GM18517 (cell line): ENCODE measurements around the gene NUP214.
"Not testable (repeated sequence)": the region's sequence is repeated elsewhere in the genome, so short reads cannot be mapped to it uniquely, and the experiment has no call there.

Source experiments
- ATAC-seq: cut with Tn5 transposase; IDR thresholded peaks from one replicate; pipeline ENCODE4 v1.9.1; 2021; ENCODE audit warnings: mild to moderate bottlenecking, moderate library complexity; ENCODE audit not compliant: unreplicated experiment

NUP214 gene

DNA sequence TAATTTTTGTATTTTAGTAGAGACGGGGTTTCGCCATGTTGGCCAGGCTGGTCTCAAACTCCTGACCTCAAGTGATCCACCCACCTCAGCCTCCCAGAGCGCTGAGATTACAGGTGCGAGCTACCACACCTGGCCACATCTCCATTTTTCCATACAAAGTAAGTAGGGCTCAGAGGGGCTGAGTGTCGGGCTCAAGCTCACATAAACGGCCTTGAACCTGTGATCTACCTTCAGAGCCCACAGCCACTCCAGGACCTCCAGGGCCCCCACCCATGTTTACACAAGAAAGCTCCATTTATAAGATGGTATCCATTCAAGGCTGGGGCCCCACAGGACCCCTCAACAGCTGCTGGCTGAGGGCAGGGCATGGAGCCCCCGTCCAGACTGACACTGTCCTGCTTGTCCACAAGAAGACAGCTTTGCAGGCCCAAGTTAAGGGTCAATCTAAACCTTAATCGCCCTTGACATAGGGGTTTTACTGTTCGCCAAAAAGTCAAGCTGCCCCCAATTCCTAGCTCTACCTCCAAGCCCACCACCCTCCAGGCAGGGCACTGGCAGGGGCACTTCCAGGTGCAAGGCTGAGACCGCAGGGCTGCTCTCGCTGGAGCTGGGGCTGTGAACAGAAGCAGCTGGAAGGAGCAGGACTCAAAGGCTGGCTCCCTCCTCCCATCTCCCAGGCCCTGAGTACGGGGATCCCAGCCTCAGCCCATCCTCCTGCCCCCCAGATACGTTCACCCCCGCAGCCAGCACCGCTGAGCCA, 132.1 kb downstream of the NUP214 start:
- no peak for ATAC-seq

DNA sequence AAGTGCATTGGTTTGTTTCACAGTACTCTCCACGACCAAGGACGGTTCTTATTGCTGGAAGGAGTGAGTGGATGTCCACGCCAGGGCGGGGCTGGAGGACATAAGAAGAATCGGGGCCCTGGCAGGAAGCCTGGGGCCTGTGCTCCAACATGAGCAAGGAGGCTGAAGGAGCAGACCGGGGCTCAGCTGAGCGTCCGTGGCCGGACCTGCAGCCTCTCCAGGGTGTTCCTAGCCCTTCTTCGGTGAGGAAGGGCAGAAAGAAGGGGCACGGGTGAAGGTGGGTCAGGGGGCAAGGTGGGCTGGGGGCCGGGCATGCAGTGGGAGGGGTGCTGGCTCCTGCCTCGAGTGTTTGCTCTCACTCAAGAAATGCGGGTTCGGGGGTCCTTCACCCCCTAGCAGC, 132.8 kb downstream of the NUP214 start:
- ATAC-seq, result no peak

DNA sequence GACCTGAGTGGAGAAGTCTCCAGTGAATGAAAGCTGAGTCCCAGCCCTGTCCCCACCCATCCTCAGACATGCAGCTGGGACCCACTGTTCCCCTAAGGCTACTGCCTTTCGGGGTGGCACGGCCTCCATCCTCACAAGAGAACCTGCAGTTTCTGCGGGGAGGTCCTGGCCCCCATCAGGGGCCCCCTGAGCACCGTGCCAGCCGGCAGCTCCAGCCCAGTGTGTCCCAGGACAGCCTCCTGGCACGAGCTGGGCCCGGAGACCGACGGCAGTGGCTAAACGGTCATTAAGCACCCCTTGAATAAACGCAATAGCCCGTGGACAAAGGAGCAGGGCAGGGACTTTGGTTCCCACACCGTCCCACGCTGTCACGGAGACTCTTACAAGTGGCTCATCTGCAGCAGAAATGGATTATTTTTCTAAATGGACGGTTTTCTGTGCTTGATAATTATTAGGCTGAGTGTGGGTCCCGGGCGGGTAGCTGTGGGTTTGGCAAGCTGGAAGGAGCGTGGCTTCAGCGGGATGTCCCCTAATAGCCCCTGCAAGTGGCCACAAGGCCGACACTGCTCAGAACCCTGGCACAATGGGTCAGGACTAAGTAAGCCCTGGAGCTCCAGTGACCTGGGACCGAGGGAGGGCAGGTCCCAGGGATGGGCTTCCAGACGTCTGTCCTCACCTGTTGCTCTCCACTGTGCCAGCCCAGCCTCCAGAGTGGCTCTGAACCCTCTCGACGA, 133.5 kb downstream of the NUP214 start:
- ATAC-seq, result no peak

DNA sequence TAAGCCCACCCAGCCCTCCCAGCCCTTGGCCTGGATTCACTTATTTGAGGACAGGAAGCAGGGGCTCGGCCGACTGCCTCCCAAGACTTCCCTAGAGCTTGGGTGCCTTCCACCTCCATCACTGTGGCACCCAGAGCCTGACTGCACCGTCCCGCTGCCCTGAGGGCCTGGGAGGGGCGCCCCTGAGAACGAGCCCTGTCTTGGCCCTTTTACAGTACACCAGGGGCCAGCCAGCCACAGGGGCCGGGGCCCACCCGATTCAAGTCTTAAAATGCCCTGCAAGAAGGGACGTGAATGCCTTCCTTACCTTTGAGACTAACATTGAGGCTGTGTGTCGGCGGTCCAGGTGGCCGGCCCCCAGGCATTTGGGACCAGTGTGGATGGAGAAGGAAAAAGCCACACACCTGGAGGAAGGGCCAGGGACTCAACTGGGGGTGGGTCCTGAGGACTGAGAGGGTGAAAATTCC, 134.1 kb downstream of the NUP214 start:
- no peak for ATAC-seq

DNA sequence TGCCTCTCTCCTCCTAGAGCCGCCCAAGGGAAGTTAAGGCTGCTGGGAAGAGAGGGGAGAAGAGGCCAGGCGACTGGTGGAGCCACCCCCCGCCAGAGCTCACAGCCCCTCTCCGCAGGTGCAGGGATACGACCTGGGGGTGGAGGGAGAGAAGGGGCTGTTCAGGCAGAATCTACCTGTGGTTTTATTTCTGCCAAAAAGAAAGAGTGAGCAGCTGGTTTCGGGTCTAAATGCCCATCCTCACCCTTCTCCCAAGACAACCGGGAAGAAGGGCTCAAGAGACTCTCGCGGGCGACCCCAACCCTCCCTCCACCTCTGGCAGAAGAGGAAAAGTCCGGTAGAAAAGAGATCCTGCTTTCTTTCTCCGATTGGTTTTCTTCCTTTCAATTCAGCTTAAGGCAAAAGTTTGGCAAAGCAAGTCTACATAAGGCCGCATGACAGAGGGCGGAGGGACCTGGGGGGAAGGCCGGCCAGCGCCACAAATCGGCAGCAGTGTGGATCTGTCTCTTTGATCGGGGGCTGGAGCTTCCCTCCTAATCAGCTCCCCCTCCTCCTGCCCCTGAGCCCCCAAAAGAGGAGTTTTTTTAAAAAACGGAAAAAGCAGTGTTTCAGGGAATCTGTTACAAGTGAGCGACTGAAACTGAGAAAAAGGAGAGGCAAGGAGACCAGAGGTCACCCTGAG, 134.7 kb downstream of the NUP214 start:
- no peak for ATAC-seq

DNA sequence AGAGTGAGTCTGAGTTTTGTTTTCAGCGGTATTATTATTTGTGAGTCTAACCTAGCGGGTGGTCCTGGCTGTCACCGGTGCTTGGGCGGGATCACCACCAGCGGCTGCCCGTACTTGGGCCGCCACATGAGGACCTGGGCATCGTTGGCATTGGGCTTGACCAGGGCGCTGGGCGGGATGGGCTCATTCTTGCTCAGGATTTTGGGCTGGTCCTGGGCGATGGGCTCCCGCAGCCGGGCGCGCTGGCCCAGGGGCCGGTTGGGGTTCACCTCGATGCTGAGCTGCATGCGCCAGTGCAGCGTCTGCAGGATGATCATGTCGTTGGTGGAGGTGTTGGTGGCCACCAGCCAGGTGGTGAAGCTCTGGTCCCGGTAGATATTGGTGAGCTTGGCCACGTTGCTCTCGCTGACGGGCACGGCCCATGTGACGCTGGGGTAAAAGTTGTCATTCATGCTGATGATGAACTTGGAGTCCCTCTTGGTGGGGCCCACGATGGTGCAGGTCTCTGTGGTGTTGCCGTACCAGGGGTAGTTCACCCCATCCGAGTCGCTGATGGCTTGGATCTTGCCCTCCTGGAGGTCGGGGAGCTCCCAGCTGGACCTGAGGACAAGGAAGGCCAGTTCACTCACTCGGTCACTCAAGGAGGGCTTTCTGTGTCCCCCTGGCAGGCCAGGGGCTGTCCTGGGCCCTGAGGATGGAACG, 135.5 kb downstream of the NUP214 start:
- no peak for ATAC-seq

DNA sequence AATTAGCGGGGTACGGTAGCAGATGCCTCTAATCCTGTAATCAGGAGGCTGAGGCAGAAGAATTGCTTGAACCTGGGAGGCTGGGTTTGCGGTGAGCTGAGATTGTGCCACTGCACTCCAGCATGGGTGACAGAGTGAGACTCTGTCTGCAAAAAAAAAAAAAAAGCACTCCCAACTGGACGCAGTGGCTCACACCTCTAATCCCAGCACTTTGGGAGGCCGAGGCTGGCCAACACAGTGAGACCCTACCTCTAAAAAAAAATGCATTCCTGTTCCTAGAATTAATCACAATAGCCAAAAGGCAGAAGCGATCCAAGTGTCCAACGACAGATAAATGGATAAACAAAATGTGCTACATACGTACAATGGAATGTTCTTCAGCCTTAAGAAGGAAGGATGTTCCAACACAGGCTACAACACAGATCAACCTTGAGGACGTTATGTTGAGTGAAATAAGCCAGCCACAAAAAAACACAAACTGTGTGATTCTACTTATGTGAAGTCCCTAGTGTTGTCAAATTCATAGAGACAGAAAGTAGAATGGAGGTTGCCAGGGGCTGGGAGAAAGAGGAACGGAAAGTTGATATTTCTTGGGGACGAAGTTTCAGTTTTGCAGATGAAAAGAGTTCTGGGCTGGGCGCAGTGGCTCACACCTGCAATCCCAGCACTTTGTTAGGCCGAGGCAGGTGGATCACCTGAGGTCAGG, 137.1 kb downstream of the NUP214 start:
- ATAC-seq, result no peak

DNA sequence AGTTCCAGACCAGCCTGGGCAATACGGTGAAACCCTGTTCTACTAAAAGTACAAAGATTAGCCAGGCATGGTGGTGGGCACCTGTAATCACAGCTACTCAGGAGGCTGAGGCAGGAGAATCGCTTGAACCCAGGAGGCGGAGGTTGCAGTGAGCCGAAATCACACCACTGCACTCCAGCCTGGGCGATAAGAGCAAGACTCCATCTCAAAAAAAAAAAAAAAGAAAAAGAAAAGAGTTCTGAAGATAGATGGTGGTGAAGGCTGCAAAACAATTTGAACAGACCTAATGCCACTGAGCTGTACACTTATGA, 137.6 kb downstream of the NUP214 start:
- not testable (repeated sequence) for ATAC-seq

DNA sequence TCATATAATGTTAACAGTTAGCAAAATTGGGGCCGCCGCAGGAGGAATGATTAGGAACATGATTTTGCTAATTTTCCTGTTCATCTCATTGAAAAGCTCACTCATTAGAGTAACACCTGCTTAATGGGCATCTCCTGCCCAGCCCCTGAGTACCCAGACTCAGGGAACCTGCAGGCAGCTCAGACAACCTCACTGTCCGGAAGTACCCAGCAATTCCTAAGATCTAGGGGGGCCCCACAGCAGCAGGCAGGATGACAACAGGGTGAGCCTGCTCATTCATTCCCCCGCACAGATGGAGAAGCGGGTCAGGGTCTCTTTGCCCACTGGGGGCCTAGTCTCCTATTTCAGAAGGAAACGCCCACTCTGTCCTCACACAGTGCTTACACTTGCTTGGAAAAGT, 138.3 kb downstream of the NUP214 start:
- ATAC-seq, result no peak

DNA sequence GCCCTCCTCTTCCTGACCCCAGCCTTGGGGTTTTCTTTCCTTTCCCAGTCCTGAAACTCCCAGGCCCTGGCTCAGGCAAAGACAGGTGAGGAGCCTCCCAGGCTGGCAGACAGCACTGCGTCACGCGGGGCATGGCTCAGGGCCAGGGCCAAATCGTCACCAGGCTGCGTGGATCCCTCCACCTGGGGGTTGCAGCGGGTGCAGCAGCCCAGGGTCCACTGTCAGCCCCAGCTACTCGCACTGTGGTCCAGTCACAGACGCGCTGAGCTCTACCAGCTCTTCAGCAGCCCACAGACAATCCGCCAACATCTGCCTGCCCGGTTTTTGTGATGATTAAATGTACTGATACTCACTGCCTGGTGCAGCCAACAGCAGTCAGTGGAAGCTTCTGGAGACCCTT, 138.8 kb downstream of the NUP214 start:
- ATAC-seq, result no peak

DNA sequence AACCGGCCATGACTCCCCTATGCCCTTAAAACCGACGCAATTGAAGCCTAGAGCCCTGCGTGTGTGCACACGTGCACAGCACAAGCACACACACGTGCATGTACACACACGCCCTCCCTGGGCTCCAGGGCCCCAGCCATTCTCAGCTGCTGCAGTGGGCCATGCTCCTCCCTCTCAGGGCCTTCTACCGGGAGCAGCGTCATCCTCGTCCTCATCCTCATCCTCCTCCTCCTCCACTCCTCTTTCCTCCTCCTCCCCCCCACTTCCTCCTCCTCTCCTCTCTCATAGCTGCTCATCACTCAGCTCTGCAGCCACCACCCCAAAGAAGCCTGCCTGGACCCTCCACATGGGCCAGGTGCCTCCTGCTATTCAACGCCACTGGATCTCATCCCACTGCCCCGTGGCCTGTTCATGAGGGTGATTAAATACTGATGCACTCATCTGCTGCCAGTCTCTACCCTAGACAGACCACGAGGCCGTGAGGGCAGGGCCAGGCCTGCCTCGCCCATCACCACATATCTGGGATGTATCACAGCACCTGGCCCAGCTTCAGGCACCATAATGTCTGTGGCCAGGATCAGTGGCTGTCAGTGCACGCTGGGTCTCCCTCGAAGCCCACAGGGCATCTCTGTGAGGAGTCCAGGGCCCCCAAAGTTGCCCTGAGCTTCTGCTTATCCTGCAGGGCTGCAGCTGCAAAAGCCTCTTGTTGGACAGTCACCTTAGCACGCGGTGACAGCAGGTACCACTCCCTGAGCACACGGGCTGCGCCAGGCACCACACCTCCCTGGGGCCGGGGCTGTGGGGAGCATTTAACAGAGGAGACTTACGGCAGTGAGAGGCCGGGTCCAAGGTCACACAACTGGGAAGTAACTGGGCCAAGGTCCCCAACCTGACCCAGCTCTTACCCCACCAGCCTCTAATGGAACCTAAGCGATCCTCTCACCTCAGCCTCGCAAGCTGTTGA, 141.2 kb downstream of the NUP214 start:
- no peak for ATAC-seq

DNA sequence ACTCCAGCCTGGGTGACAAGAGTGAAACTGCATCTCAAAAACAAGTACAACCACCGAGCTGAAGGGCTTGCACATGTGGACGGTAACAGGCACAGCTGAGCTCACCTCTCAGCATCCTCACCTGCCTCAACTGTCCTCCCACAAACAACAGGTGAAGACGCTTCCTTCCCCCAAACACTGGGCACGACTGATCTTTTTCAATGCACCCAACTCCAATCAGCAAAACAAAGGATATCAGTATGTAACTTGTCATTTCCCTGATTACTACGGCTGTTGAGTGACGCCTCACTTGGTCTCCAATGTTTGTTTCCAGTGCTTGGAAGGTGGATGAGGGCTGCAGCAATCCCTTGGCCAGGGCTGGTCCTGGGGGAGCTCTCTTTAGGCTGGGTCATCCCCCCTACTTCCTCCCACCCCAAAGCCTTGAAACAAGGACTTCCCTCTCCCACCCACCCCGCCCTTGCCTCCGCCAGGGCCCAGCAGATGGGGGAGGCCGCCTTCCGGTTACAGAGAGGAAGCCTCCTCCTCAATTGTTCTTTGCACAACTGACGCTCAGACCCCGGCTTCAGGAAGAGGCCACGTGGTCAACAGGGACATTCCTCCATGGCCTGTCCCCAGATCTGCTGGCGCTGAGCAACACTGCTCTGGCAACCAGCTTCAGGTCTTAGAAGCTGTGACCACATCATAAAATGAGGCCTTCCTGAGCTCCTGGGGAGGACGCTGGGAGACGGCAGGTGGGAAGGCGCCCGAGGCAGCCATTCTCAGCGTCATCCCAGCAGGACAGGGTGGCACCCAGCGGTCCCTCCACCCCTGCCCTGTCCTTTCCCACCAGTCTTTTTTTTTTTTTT, 145.0 kb downstream of the NUP214 start:
- no peak for ATAC-seq

DNA sequence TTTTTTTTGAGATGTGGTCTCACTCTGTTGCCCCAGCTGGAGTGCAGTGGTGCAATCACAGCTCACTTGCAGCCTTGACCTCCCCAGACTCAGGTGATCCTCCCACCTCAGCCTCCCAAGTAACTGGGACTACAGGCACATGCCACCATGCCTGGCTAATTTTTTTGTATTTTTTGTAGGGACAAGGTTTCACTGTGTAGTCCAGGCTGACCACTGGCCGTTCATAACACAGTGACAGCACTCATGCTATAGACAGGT, 145.6 kb downstream of the NUP214 start:
- not testable (repeated sequence) for ATAC-seq

DNA sequence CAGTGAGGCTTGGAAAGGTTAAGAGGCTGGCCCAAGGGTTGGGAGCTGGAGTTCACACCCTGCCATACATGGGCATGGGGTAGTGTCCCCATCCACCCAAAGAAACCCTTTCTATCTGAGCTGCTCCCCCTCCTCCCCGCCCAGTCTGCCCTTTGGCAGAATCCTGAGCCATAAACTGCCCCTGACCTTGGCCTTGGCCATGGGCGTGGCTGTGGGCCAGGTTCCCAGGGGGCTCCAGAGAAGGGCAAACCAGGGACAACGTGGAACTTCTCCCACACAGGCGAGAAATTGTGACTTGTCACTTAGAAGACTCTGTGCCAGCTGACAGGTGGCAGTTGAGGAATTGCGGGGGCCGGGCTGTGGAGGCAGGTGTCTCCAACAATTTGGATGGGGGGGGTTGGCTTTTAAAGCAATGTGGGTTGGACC, 146.1 kb downstream of the NUP214 start:
- no peak for ATAC-seq

DNA sequence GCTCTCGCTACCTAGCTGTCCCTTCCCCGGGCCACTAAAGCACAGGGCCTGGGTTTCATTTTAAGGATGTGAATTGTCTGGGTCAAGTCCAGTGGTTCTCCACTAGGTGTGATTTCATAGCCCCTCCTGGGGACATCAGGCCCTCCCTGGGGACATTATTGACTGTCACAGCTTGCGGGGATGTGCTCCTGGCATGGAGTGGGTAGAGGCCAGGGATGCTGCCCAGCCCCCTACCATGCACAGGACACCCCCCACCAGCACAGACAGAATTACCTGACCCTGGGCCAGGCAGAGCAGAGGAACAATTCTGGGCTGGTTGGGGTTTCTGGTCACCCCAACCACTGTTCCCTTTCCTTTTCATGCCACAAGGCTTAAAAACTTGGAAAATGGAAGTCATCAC, 146.8 kb downstream of the NUP214 start:
- ATAC-seq, result no peak

DNA sequence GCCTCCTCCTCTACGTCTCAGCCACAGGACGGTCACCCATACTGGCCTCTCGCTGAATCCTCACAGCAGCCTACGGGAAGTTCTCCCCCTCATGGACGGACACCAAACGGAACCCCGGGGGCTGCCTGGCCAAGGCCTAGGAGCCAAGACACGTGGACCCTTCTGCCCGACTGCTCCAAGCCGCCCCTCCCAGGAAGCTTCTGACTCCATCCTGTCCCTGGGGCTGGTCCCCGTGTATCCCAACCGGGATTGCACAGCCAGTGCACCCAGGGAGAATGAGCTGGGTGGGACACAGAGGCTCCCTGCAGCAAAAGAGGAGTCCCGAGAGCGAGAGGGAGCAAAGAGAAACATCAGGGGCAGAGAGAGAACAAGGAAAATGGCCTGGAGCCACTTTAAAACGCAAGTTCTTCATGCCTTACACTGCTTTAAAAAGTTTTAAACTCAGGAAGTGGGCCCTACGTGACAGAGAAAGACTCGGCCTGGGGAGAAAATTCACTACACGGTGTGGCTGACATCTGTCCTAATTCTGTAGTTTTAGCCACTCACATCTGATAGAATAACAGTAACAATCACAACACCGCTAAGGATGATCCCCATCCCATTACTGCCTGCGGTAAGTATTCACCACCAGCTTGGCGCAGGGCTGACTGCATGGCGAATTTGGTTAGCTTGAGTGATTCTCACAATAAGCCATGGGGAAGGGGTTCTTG, 147.9 kb downstream of the NUP214 start:
- no peak for ATAC-seq

DNA sequence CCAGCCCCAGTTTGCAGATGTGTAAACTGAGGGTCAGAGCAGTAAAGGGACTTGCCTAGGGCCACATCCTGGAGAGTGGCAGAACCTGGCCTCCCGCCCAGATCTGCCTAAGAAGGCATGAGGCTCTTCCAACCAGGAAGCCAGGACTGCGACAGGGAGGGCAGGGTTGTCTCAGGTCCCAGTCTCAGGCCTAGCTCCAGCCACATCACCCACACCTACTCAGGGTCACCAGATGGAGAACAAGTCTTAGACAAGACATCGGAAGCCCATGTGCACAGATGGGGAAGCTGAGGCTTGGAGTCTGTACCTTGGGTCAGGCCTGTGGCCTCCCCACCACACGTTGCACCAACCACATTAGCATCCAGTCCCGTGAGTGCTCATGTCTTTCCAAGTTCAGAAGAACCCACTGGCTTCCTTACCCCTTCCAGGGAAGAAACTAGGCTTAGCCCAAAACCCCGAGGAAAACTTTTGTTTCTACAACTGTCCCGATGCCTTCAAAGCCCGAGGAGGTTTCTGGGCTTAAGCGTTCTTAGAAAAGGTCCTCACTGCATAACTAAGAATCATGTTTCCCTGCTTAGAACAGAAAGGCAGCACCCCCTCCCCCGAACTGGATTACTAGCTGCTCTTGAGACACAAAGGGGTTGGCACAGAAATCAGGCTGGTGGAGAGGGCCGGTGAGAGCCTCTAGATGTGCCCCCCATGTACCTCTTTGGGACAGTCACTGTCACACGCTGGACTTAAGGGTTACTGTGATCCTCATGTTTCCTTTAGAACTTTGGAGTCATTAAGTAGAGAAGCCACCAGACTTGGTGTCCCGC, 148.7 kb downstream of the NUP214 start:
- no peak for ATAC-seq
